Fibroblast of lung (primary cell): ENCODE results near the gene PARP12. TPM values are rescaled to one million over a fixed set of nuclear protein-coding genes. Genes with fewer than 3 reads are reported as not detected.

Experiments
- DNase-seq, 2 donors: peaks; one replicate each; pipeline versions ENCODE4 v3.0.0 to v3.0.0-alpha.2; 2010; ENCODE audit warnings: low read depth in 2 of 2
- H2AFZ ChIP-seq: 2 replicates; pipeline ENCODE4 v1.5.1; 2012; ENCODE audit warnings: low read length, control low read depth, inconsistent platforms
- H3K27ac ChIP-seq: 2 replicates; pipeline ENCODE4 v1.5.1; 2011; ENCODE audit warnings: low read length, control low read depth; ENCODE audit not compliant: insufficient read depth
- H3K27me3 ChIP-seq: 2 replicates; pipeline ENCODE4 v1.5.1; 2011; ENCODE audit warnings: mild to moderate bottlenecking, low read length; ENCODE audit not compliant: control insufficient read depth, insufficient read depth
- H3K36me3 ChIP-seq: 2 replicates; pipeline ENCODE4 v1.5.1; 2011; ENCODE audit warnings: low read length; ENCODE audit not compliant: control insufficient read depth, insufficient read depth
- H3K4me1 ChIP-seq: 2 replicates; pipeline ENCODE4 v1.5.1; 2011; ENCODE audit warnings: low read length; ENCODE audit not compliant: control insufficient read depth, insufficient read depth; ENCODE audit errors: extremely low read depth
- H3K4me2 ChIP-seq: 2 replicates; pipeline ENCODE4 v1.5.1; 2011; ENCODE audit warnings: low read length, control low read depth; ENCODE audit not compliant: insufficient read depth; ENCODE audit errors: extremely low read depth
- H3K4me3 ChIP-seq, 4 experiments: fragments of 200-600 bp in 1 of 4; sonication (generic) in 1 of 4; replicated peaks in 1 of 4; 2 replicates each; pipeline ENCODE4 v1.5.1; 2011 to 2016; ENCODE audit warnings: low read length in 4 of 4, low read depth in 3 of 4, mild to moderate bottlenecking in 3 of 4, control low read depth in 2 of 4, inconsistent platforms in 1 of 4, mixed read lengths in 1 of 4; ENCODE audit not compliant: insufficient read depth in 1 of 4; ENCODE audit errors: control extremely low read depth in 1 of 4
- H3K79me2 ChIP-seq: 2 replicates; pipeline ENCODE4 v1.5.1; 2012; ENCODE audit warnings: mild to moderate bottlenecking, low read length, inconsistent platforms; ENCODE audit not compliant: control insufficient read depth, insufficient read depth
- H3K9ac ChIP-seq: 2 replicates; pipeline ENCODE4 v1.5.1; 2011; ENCODE audit warnings: mild to moderate bottlenecking, low read length, control low read depth; ENCODE audit not compliant: insufficient read depth
- H3K9me3 ChIP-seq: 2 replicates; pipeline ENCODE4 v1.5.1; 2012; ENCODE audit warnings: low read depth, low read length; ENCODE audit not compliant: control insufficient read depth, insufficient read depth
- H4K20me1 ChIP-seq: 2 replicates; pipeline ENCODE4 v1.5.1; 2011; ENCODE audit warnings: low read length; ENCODE audit not compliant: control insufficient read depth, insufficient read depth; ENCODE audit errors: extremely low read depth
- CTCF ChIP-seq, 2 donors: IDR thresholded peaks in 1 of 2; conservative IDR thresholded peaks in 1 of 2; 1 replicate in 1 of 2; 2 replicates in 1 of 2; pipeline ENCODE4 v1.5.1; 2011 to 2012; ENCODE audit warnings: low read length in 2 of 2, control low read depth in 1 of 2, inconsistent platforms in 1 of 2, low read depth in 1 of 2, mild to moderate bottlenecking in 1 of 2
- EZH2 ChIP-seq: IDR thresholded peaks from 2 replicates; pipeline ENCODE4 v1.5.1; 2012; ENCODE audit warnings: low read length, control low read depth, mild to moderate bottlenecking; ENCODE audit errors: missing control alignments
- polyA plus RNA-seq, 2 donors: library from polyadenylated mRNA; depleted of rRNA in 1 of 2; stranded (reverse) in 1 of 2; unstranded in 1 of 2; fragments of >200 nt; gene quantifications; 2 replicates each; pipeline ENCODE4 v1.2.1, GENCODE V29; 2011 to 2012; ENCODE audit warnings: missing spikeins in 1 of 2
- total RNA-seq: library from RNA; depleted of rRNA; stranded (reverse); fragments of >200 nt; gene quantifications from 2 replicates; pipeline ENCODE4 v1.2.1, GENCODE V29; 2014

PARP12 gene
- total and polyA plus RNA-seq, 2 donors (not counting 1 experiment from before 2014, with no cell fraction given) = 16.9 to 24.9 TPM

GRCh38 chr7:140061607-140061930, 1.2 kb downstream of the PARP12 start:
- Histone ChIP-seq H3K36me3 (no peaks in the 10 kb centered on the region), H3K79me2 (no peaks in the 10 kb centered on the region), H3K9ac (no peak overlapping the region), H3K27ac (peak overlapping the region; percentile 41), H4K20me1 (no peaks in the 10 kb centered on the region), H3K9me3 (no peaks in the 10 kb centered on the region), H3K27me3 (no peaks in the 10 kb centered on the region), H3K4me2 (peak overlapping the region; percentile 95), H3K4me3 (peak overlapping the region in 2 of 4 experiments; percentile 21 to 74), H3K4me1 (peaks cover 25% of the 10 kb centered on the region), H2AFZ (no peak overlapping the region)
- TF ChIP-seq CTCF (conservative IDR thresholded peaks at IDR 0.05 in 1 of 2, IDR thresholded peaks at IDR 0.05 in 1 of 2; ENCODE audit: low read depth in 1 of 2, low read length in 2 of 2) (no peak), EZH2 (no peak)
- DNase-seq = peak in 1 of 2 donors; percentile 7

DNA sequence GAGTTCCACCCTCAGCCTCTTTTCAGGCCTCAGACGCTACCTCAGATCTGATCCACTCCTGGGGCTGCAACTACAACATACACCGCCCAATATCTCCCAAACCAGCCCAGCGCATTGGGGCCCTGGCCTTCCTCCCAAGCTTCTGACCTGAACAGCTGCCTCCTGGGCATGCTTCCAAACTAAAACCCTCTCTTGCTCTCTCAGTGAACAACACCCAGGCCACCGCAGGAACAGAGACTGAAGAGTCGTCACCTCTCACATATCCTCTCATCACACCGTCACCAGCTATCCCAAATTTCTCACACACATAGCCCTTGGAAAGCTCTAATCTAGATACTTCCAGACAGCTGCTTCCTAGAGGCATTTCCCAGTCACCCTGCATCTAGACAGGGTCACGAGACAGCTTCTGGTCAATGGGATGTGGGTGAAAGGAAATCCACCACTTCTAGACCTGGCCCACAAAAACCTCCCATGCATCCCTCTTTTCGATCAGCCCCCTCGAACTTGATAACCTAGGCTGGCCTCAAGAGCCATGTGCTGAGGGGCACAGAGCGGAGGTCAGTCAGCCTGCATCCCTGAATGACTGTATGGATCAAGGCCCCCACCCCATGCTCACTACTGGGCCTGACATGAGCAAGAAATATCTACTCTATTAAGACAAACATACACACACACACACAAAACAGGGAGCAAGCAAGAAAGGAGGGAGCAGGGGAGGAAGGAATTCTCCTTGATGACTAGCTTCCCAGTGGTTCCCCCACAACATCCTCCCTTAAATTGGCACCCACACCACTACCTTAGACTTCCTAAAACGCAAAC, 1.8 kb downstream of the PARP12 start:
- H3K79me2 ChIP-seq = no peaks in the 10 kb centered on the region
- peak overlapping the region; percentile 2 for H3K4me2 ChIP-seq
- H3K4me3 ChIP-seq = peak overlapping the region in 1 of 4 experiments; percentile 74
- no peaks in the 10 kb centered on the region for H3K36me3 ChIP-seq
- no peaks in the 10 kb centered on the region for H3K27me3 ChIP-seq
- H3K27ac ChIP-seq = peak overlapping the region; percentile 41
- DNase-seq = peak; percentile 68 to 90
- no peak overlapping the region for H3K9ac ChIP-seq
- TF ChIP-seq CTCF (conservative IDR thresholded peaks at IDR 0.05 in 1 of 2, IDR thresholded peaks at IDR 0.05 in 1 of 2; ENCODE audit: low read depth in 1 of 2, low read length in 2 of 2) (no peak), EZH2 (no peak)
- peaks cover 25% of the 10 kb centered on the region for H3K4me1 ChIP-seq
- H3K9me3 ChIP-seq = no peaks in the 10 kb centered on the region
- no peaks in the 10 kb centered on the region for H4K20me1 ChIP-seq
- H2AFZ ChIP-seq = no peak overlapping the region

GRCh38 chr7:140060243-140060630, 2.5 kb downstream of the PARP12 start:
- Histone ChIP-seq H3K27ac (no peak overlapping the region), H2AFZ (no peak overlapping the region), H3K4me3 (no peak overlapping the region), H4K20me1 (no peaks in the 10 kb centered on the region), H3K4me1 (peaks cover 25% of the 10 kb centered on the region), H3K9ac (no peak overlapping the region), H3K27me3 (no peaks in the 10 kb centered on the region), H3K36me3 (no peaks in the 10 kb centered on the region), H3K9me3 (no peaks in the 10 kb centered on the region), H3K4me2 (no peak overlapping the region), H3K79me2 (no peaks in the 10 kb centered on the region)
- no peak for TF ChIP-seq EZH2
- no peak for TF ChIP-seq CTCF (conservative IDR thresholded peaks at IDR 0.05 in 1 of 2, IDR thresholded peaks at IDR 0.05 in 1 of 2; ENCODE audit: low read depth in 1 of 2, low read length in 2 of 2)
- peak in 1 of 2 donors; percentile 46 for DNase-seq
